ENCODE results near the gene STXBP5L.

Gene STXBP5L

DNA sequence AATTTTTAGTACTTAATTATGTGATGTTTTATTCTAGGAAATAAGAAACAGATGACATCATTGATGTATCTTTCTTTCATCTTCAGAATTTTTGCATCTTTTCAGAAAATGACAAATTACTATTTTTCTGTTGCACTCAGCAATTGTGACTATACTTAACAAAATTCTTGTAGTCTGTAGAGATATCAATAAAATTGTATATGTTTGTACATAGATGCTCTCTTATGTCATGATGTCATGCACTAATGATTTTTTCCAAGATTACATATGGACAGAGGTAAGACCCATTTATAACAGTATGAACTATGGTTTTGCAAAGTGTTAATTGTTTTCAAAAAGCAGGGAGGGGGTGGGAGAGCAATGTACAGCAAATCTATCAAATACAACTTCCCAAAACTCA, 516.5 kb downstream of the STXBP5L start:
- Histone ChIP-seq H2AFZ (ENCODE audit: low read length) (no peak overlapping the region), H3K9me3 (replicated peaks; ENCODE audit: insufficient read depth, low read length) (no peaks in the 10 kb centered on the region), H3K27ac (ENCODE audit: low read length) (no peak overlapping the region), H3K27me3 (replicated peaks; ENCODE audit: insufficient read depth, low read length) (no peaks in the 10 kb centered on the region), H3F3A (ENCODE audit: insufficient read depth, low read length) (no peaks in the 10 kb centered on the region), H3K9ac (ENCODE audit: low read length) (no peak overlapping the region), H3K36me3 (replicated peaks; ENCODE audit: insufficient read depth, low read length) (no peaks in the 10 kb centered on the region), H4K20me1 (ENCODE audit: insufficient read depth, low read length) (no peaks in the 10 kb centered on the region), H3K4me3 (ENCODE audit: low read length) (no peak overlapping the region), H3K9me2 (replicated peaks; ENCODE audit: insufficient read depth, low read length) (no peaks in the 10 kb centered on the region), H3K4me2 (ENCODE audit: low read depth, low read length) (no peak overlapping the region), H3K4me1 (ENCODE audit: low read length) (no peaks in the 10 kb centered on the region), H3K79me2 (ENCODE audit: low read length) (no peaks in the 10 kb centered on the region)
- TF ChIP-seq EZH2phosphoT487 (IDR thresholded peaks at IDR 0.05; ENCODE audit: low read length) (no peak), EZH2 (optimal IDR thresholded peaks at IDR 0.05; ENCODE audit: low read depth, low read length) (no peak)
- TF ChIP-seq, protein P1, sequence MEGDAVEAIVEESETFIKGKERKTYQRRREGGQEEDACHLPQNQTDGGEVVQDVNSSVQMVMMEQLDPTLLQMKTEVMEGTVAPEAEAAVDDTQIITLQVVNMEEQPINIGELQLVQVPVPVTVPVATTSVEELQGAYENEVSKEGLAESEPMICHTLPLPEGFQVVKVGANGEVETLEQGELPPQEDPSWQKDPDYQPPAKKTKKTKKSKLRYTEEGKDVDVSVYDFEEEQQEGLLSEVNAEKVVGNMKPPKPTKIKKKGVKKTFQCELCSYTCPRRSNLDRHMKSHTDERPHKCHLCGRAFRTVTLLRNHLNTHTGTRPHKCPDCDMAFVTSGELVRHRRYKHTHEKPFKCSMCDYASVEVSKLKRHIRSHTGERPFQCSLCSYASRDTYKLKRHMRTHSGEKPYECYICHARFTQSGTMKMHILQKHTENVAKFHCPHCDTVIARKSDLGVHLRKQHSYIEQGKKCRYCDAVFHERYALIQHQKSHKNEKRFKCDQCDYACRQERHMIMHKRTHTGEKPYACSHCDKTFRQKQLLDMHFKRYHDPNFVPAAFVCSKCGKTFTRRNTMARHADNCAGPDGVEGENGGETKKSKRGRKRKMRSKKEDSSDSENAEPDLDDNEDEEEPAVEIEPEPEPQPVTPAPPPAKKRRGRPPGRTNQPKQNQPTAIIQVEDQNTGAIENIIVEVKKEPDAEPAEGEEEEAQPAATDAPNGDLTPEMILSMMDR (IDR thresholded peaks at IDR 0.05; ENCODE audit: low read length): no peak
- no peak for DNase-seq

DNA sequence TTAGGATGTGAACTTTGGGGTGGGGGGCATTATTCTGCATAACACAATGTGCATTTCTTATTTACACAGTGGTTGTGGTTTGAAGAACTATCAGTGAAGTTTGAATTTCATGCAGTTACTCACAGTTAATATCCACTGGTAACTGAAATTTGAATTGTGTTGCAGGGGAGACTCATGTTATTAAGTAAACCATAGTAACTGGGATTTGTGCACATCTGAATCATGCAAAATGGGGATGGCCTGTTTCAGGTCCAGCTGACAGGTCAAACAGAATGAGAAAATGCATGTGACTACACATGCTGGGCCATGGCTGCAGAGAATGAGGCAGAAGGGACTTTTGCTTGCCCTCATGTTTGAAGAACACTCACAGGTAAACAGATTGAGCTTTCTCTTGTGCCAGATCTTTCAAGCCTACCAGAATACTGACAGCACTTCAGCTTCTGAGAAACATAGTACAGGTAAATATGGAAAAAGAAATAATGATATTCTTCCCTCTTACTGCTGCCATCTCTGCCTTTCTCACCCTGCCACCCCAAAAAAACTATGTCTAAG, 522.7 kb downstream of the STXBP5L start:
- Histone ChIP-seq H3K27me3 (replicated peaks; ENCODE audit: insufficient read depth, low read length) (no peaks in the 10 kb centered on the region), H3K9me2 (replicated peaks; ENCODE audit: insufficient read depth, low read length) (no peaks in the 10 kb centered on the region), H3F3A (ENCODE audit: insufficient read depth, low read length) (peaks cover 14% of the 10 kb centered on the region), H3K9ac (ENCODE audit: low read length) (no peak overlapping the region), H3K4me3 (ENCODE audit: low read length) (no peak overlapping the region), H3K9me3 (replicated peaks; ENCODE audit: insufficient read depth, low read length) (no peaks in the 10 kb centered on the region), H4K20me1 (ENCODE audit: insufficient read depth, low read length) (peaks cover 5% of the 10 kb centered on the region), H2AFZ (ENCODE audit: low read length) (no peak overlapping the region), H3K36me3 (replicated peaks; ENCODE audit: insufficient read depth, low read length) (no peaks in the 10 kb centered on the region; the same call in 1 of the 2 replicates), H3K79me2 (ENCODE audit: low read length) (no peaks in the 10 kb centered on the region), H3K27ac (ENCODE audit: low read length) (no peak overlapping the region), H3K4me1 (ENCODE audit: low read length) (peaks cover 10% of the 10 kb centered on the region; the same call in 1 of the 2 replicates), H3K4me2 (ENCODE audit: low read depth, low read length) (no peak overlapping the region)
- TF ChIP-seq, protein P1 (IDR thresholded peaks at IDR 0.05; ENCODE audit: low read length): no peak
- TF ChIP-seq EZH2 (optimal IDR thresholded peaks at IDR 0.05; ENCODE audit: low read depth, low read length): no peak
- TF ChIP-seq EZH2phosphoT487 (IDR thresholded peaks at IDR 0.05; ENCODE audit: low read length): no peak
- DNase-seq: no peak

DNA sequence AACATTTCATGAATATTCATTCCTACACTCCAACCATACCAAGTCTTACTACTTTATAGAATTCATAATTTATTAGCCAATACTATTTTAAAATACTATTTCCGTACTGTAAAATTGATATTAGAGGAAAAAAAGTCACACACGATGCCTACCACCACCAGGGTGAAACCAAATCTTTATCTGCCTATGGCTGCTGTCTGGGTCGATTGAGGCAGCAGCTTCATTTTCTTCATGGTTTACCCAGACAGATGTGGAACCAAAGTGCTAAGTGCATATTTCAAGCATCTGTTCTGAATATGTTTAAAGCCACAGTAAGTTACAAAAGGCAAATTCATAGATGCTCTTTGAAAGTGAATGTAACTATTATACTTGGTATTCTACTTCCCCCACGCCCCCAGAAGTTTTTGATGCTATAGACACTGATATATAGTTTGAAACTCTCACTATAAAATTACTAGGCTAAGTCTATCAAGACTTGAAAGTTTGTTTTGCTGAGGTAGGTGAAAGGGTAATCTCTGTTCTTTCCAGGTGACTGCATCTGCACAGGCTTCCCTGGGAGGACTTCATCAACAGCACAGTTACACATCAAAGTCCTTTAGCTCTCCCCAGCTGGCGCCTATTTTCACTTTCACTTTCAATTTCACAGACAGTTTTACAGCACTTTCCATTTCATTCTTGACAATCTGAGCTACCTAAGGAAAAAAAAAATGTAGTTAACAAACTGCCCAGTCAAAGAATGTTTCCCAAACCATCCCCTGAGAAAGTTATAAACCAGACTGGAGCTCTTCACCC, 523.9 kb downstream of the STXBP5L start:
- peaks cover 5% of the 10 kb centered on the region for H4K20me1 ChIP-seq (ENCODE audit: insufficient read depth, low read length)
- H3K79me2 ChIP-seq (ENCODE audit: low read length): no peaks in the 10 kb centered on the region
- H3K27me3 ChIP-seq (replicated peaks; ENCODE audit: insufficient read depth, low read length): no peaks in the 10 kb centered on the region
- H3K36me3 ChIP-seq (replicated peaks; ENCODE audit: insufficient read depth, low read length): no peaks in the 10 kb centered on the region; the same call in 1 of the 2 replicates
- DNase-seq: peak; percentile 93
- no peak overlapping the region for H3K9ac ChIP-seq (ENCODE audit: low read length)
- TF ChIP-seq, protein P1 (IDR thresholded peaks at IDR 0.05; ENCODE audit: low read length): no peak
- TF ChIP-seq EZH2phosphoT487 (IDR thresholded peaks at IDR 0.05; ENCODE audit: low read length): no peak
- no peak for TF ChIP-seq EZH2 (optimal IDR thresholded peaks at IDR 0.05; ENCODE audit: low read depth, low read length)
- no peaks in the 10 kb centered on the region for H3K9me3 ChIP-seq (replicated peaks; ENCODE audit: insufficient read depth, low read length)
- no peak overlapping the region for H2AFZ ChIP-seq (ENCODE audit: low read length)
- no peak overlapping the region for H3K4me2 ChIP-seq (ENCODE audit: low read depth, low read length)
- no peak overlapping the region for H3K4me3 ChIP-seq (ENCODE audit: low read length)
- H3K9me2 ChIP-seq (replicated peaks; ENCODE audit: insufficient read depth, low read length): no peaks in the 10 kb centered on the region
- H3F3A ChIP-seq (ENCODE audit: insufficient read depth, low read length): peaks cover 14% of the 10 kb centered on the region
- H3K4me1 ChIP-seq (ENCODE audit: low read length): peaks cover 10% of the 10 kb centered on the region; the same call in 1 of the 2 replicates
- H3K27ac ChIP-seq (ENCODE audit: low read length): no peak overlapping the region

Data from MM.1S (cell line).